NCI-H128 (cell line): ENCODE data around the gene XRCC1.
"Not testable (repeated sequence)": the region's sequence is repeated elsewhere in the genome, so short reads cannot be mapped to it uniquely, and the experiment has no call there.

Experiments
- DNase-seq: peaks from one replicate; lab custom pipeline; 2025; ENCODE audit not compliant: unreplicated experiment; lab: John Stamatoyannopoulos, UW

The XRCC1 gene

GRCh38 chr19:43548706-43549105 is 26.6 kb downstream of the XRCC1 start:
- no peak for DNase-seq

GRCh38 chr19:43547926-43548325 is 27.4 kb downstream of the XRCC1 start:
- DNase-seq: not testable (repeated sequence)

GRCh38 chr19:43546581-43546980 is 28.7 kb downstream of the XRCC1 start:
- no peak for DNase-seq

- DNase-seq: no peak
Measured at GRCh38 chr19:43545981-43546380, 29.3 kb downstream of the XRCC1 start.

GRCh38 chr19:43545276-43545675 is 30.1 kb downstream of the XRCC1 start:
- no peak for DNase-seq

- DNase-seq: no peak
Measured at GRCh38 chr19:43544077-43544476, 31.2 kb downstream of the XRCC1 start.

GRCh38 chr19:43541920-43542650 is 33.2 kb downstream of the XRCC1 start:
- no peak for DNase-seq

- DNase-seq: no peak
Measured at GRCh38 chr19:43540381-43540780, 34.9 kb downstream of the XRCC1 start.

GRCh38 chr19:43538922-43539321 is 36.4 kb downstream of the XRCC1 start:
- DNase-seq: no peak

- DNase-seq: no peak
Measured at GRCh38 chr19:43534816-43535761, 40.2 kb downstream of the XRCC1 start.

- DNase-seq: no peak
Measured at GRCh38 chr19:43534305-43534815, 41.0 kb downstream of the XRCC1 start.

- DNase-seq: peak; percentile 93
Measured at GRCh38 chr19:43533546-43534304, 41.6 kb downstream of the XRCC1 start.

GRCh38 chr19:43532962-43533545 is 42.3 kb downstream of the XRCC1 start, which contains the start of gene ZNF575:
TSS of gene ZNF575 (plus strand) at chr19:43533188. CDS start at chr19:43534423, 1,235 bp downstream.
- peak; percentile 84 for DNase-seq

GRCh38 chr19:43532571-43532961 is 42.8 kb downstream of the XRCC1 start:
- DNase-seq: no peak

GRCh38 chr19:43527860-43528622 is 47.3 kb downstream of the XRCC1 start:
- peak; percentile 39 for DNase-seq

GRCh38 chr19:43526884-43527859 is 48.2 kb downstream of the XRCC1 start, which contains the start of gene ETHE1:
TSS of gene ETHE1 (minus strand) at chr19:43527201. CDS start at chr19:43527177, 24 bp downstream.
- no peak for DNase-seq

GRCh38 chr19:43525836-43526771 is 49.2 kb downstream of the XRCC1 start:
- DNase-seq: no peak
